GM12891 (cell line): ENCODE results near the gene MMEL1.

Experiments
- POLR2A ChIP-seq: IDR thresholded peaks from 2 replicates; pipeline ENCODE4 v1.6.1; 2011; ENCODE audit warnings: low read depth, low read length, control low read depth
- POLR2AphosphoS5 ChIP-seq: IDR thresholded peaks from 2 replicates; pipeline ENCODE4 v1.6.1; 2011; ENCODE audit warnings: low read depth, low read length, control low read depth

GRCh38 chr1:2610036-2610959 lies 22.5 kb downstream of the MMEL1 start:
- TF ChIP-seq POLR2A (no peak), POLR2AphosphoS5 (no peak)
